ENCODE data around the gene RIPPLY2. TPM values are rescaled to one million over a fixed set of nuclear protein-coding genes. Genes with fewer than 3 reads are reported as not detected.

The RIPPLY2 gene
- total and polyA plus RNA-seq, 12 donors: 0.53 to 2.7 (median 0.83) TPM; not detected in 5

DNA sequence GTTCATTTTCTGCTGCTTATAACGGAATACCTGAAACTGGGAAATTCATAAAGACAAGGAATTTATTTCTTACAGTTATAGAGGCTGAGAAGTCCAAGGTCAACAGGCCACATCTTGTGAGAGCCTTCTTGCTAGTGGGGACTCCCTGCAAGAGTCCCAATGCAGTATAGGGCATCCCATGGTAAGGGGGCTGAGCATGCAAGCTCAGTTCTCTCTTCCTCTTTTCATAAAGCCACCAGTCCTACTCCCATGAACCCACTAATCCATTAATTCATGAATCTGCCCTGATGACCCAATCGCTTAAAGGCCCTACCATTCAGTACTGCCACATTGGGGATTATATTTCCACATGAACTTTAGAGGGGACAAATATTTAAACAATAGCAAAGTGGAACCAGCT lies 32.8 kb downstream of the RIPPLY2 start:
- TF ChIP-seq POLR2A (IDR thresholded peaks at IDR 0.05): no peak
- TF ChIP-seq, protein P1, sequence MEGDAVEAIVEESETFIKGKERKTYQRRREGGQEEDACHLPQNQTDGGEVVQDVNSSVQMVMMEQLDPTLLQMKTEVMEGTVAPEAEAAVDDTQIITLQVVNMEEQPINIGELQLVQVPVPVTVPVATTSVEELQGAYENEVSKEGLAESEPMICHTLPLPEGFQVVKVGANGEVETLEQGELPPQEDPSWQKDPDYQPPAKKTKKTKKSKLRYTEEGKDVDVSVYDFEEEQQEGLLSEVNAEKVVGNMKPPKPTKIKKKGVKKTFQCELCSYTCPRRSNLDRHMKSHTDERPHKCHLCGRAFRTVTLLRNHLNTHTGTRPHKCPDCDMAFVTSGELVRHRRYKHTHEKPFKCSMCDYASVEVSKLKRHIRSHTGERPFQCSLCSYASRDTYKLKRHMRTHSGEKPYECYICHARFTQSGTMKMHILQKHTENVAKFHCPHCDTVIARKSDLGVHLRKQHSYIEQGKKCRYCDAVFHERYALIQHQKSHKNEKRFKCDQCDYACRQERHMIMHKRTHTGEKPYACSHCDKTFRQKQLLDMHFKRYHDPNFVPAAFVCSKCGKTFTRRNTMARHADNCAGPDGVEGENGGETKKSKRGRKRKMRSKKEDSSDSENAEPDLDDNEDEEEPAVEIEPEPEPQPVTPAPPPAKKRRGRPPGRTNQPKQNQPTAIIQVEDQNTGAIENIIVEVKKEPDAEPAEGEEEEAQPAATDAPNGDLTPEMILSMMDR (IDR thresholded peaks at IDR 0.05): no peak
- H3K27me3 ChIP-seq: no peaks in the 10 kb centered on the region
- no peak overlapping the region for H3K4me3 ChIP-seq
- 94 to 100% (median 95%) methylated on average over 2 of the region's 2 CpGs for WGBS, 4 donors
- H3K27ac ChIP-seq: no peak overlapping the region
- DNase-seq: no peak
- intact Hi-C loops (cut with DNase I): loop anchor here in 1 of 2 donors (10.0 kb wide), 1 partner anchor 339 kb away; the partner anchor contains the start of gene CEP162
- H3K4me1 ChIP-seq (replicated peaks in 1 of 2): peaks cover 0 to 3% of the 10 kb centered on the region in 2 donors
- no peaks in the 10 kb centered on the region for H3K36me3 ChIP-seq (replicated peaks in 1 of 2)
- H3K9me3 ChIP-seq (replicated peaks in 1 of 3): no peaks in the 10 kb centered on the region

DNA sequence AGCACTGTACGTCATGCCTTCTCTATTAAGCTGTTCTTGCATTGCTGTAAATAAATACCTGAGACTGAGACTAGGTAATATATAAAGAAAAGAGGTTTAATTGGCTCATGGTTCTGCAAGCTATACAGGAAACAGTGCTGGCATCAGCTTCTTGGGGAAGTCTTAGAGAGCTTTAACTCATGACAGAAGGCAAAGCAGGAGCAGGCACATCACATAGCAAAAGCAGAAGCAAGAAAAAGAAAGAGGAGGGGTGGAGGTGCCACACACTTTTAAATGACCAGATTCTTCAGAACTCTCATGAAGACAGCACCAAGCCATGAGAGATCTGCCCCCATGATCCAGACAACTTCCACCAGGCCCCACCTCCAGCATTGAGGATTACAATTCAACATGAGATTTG lies 36.5 kb downstream of the RIPPLY2 start:
- WGBS, 4 donors: 97 to 100% (median 100%) methylated on average over 1 of the region's 1 CpG
- Histone ChIP-seq H3K9me3 (replicated peaks in 1 of 3) (no peaks in the 10 kb centered on the region), H3K27ac (no peak overlapping the region), H3K27me3 (no peaks in the 10 kb centered on the region), H3K4me1 (replicated peaks in 1 of 2) (peaks cover 0 to 7% of the 10 kb centered on the region in 2 donors), H3K4me3 (no peak overlapping the region), H3K36me3 (replicated peaks in 1 of 2) (no peaks in the 10 kb centered on the region)
- intact Hi-C loops (cut with DNase I): loop anchor here in 1 of 2 donors (10.0 kb wide), 1 partner anchor 335 kb away; the partner anchor contains the start of gene CEP162
- DNase-seq: no peak
- no peak for TF ChIP-seq POLR2A (IDR thresholded peaks at IDR 0.05)
- TF ChIP-seq, protein P1 (IDR thresholded peaks at IDR 0.05): no peak

DNA sequence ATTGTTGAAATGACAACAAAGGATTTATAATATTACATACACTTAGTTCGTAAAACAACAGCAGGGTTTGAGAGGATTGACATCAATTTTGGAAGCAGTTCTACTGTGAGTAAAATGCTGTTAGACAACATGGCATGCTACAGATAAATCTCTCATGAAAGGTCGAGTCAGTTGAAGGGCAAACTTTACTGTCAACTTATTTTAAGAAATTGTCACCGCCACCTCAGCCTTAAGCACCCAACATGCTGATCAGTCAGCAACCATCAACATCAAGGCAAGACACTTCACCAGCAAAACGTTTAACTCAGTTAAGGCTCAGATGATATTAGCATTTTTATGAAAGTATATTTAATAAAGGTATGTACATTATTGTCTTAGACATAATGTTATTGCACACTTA lies 37.4 kb downstream of the RIPPLY2 start:
- H3K4me1 ChIP-seq (replicated peaks in 1 of 2): peaks cover 0 to 5% of the 10 kb centered on the region in 2 donors
- H3K4me3 ChIP-seq: no peak overlapping the region
- 72 to 76% (median 74%) methylated on average over 4 of the region's 4 CpGs for WGBS, 4 donors
- intact Hi-C loops (cut with DNase I): no loop called here
- no peak overlapping the region for H3K27ac ChIP-seq
- DNase-seq: no peak
- H3K27me3 ChIP-seq: no peaks in the 10 kb centered on the region
- H3K9me3 ChIP-seq (replicated peaks in 1 of 3): no peaks in the 10 kb centered on the region
- H3K36me3 ChIP-seq (replicated peaks in 1 of 2): no peaks in the 10 kb centered on the region
- TF ChIP-seq, protein P1 (IDR thresholded peaks at IDR 0.05): no peak
- TF ChIP-seq POLR2A (IDR thresholded peaks at IDR 0.05): no peak

DNA sequence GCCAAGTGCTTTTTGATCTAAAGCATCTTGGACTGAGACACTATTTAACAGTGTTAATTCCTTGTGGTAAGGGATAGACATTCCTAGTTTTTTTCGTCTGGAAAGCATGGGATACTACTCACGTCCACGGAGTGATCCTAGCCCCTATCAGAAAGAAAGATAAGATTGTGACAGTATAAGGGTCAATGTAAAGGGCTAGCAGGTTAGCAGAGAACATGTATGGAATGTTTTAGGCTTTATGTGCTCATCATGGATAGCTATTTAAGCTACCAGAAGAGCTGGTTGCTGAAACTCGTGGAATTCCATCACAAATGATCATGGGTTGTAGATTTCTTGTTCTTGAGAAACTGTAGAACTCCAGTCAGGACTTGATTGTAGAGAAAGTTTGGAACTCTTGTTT lies 38.4 kb downstream of the RIPPLY2 start:
- no peaks in the 10 kb centered on the region for H3K27me3 ChIP-seq
- H3K4me3 ChIP-seq: no peak overlapping the region
- no peak overlapping the region for H3K27ac ChIP-seq
- H3K36me3 ChIP-seq (replicated peaks in 1 of 2): no peaks in the 10 kb centered on the region
- intact Hi-C loops (cut with DNase I): no loop called here
- 92 to 96% (median 93%) methylated on average over 4 of the region's 4 CpGs for WGBS, 4 donors
- TF ChIP-seq, protein P1 (IDR thresholded peaks at IDR 0.05): no peak
- no peak for TF ChIP-seq POLR2A (IDR thresholded peaks at IDR 0.05)
- DNase-seq: no peak
- H3K4me1 ChIP-seq (replicated peaks in 1 of 2): peaks cover 0 to 5% of the 10 kb centered on the region in 2 donors
- H3K9me3 ChIP-seq (replicated peaks in 1 of 3): no peaks in the 10 kb centered on the region

Data from adrenal gland (tissue), 12 donors.